Colonic mucosa (tissue), 4 donors: Measurements from ENCODE around the gene PCBP1. TPM values are rescaled to one million over a fixed set of nuclear protein-coding genes. Genes with fewer than 3 reads are reported as not detected.
A peak's percentile ranks its signal among the peaks of the same experiment; 100 is the strongest.
"Not testable (repeated sequence)": the region's sequence is repeated elsewhere in the genome, so short reads cannot be mapped to it uniquely, and the experiment has no call there.

Experiments
- DNase-seq: peaks from one replicate; pipeline ENCODE4 v3.0.0-alpha.2; 2020
- H3K27ac ChIP-seq: fragments of 200-600 bp; one replicate; pipeline ENCODE4 v1.8.0; 2021
- H3K27me3 ChIP-seq: fragments of 200-600 bp; one replicate; pipeline ENCODE4 v1.8.0; 2021
- H3K36me3 ChIP-seq: fragments of 200-600 bp; one replicate; pipeline ENCODE4 v1.8.0; 2021
- H3K4me1 ChIP-seq: fragments of 200-600 bp; one replicate; pipeline ENCODE4 v1.8.0; 2021; ENCODE audit warnings: mild to moderate bottlenecking
- H3K4me3 ChIP-seq: fragments of 200-600 bp; one replicate; pipeline ENCODE4 v1.8.0; 2021
- H3K9ac ChIP-seq, 2 donors: one replicate each; pipeline ENCODE4 v1.7.0; 2013; ENCODE audit warnings: control low read depth in 2 of 2, low read depth in 2 of 2, low read length in 2 of 2
- H3K9me3 ChIP-seq: fragments of 200-600 bp; one replicate; pipeline ENCODE4 v1.8.0; 2021
- CTCF ChIP-seq: fragments of 200-600 bp; IDR thresholded peaks from one replicate; pipeline ENCODE4 v1.8.0; 2022; ENCODE audit warnings: antibody characterized with exemption, mild to moderate bottlenecking
- intact Hi-C: fragments of 100-400 bp; cut with DNase I; formaldehyde crosslinking; loops from one replicate; pipeline ENCODE4 v1.14.1; 2022
- total RNA-seq, 2 donors: library from RNA; stranded (reverse); fragmentation: NEBNext Ultra II Directional in 1 of 2; extraction: Animal tissue kit (Norgen Biotek cat#: 25700) in 1 of 2; gene quantifications; one replicate each; pipeline ENCODE4 v1.2.1, GENCODE V29; 2021
- donor health status: healthy.
- donor health status: DM: no; HTN: no; CAD: no.
- donor health status: DM: no; HTN: no; CAD: no.

Gene PCBP1
- total RNA-seq, 2 donors from 2014 or later: 348 to 401 TPM

- no peaks in the 10 kb centered on the region for H3K27me3 ChIP-seq
- no peaks in the 10 kb centered on the region for H3K36me3 ChIP-seq
- no peaks in the 10 kb centered on the region for H3K4me1 ChIP-seq
- no peaks in the 10 kb centered on the region for H3K9me3 ChIP-seq
- no peak overlapping the region for H3K4me3 ChIP-seq
- DNase-seq: no peak
- H3K9ac ChIP-seq: no peak overlapping the region
- no peak for TF ChIP-seq CTCF
- peak overlapping the region; percentile 4 for H3K27ac ChIP-seq
- intact Hi-C loops: no loop called here
Measured at GRCh38 chr2:70103531-70104061, 16.3 kb downstream of the PCBP1 start.

DNA sequence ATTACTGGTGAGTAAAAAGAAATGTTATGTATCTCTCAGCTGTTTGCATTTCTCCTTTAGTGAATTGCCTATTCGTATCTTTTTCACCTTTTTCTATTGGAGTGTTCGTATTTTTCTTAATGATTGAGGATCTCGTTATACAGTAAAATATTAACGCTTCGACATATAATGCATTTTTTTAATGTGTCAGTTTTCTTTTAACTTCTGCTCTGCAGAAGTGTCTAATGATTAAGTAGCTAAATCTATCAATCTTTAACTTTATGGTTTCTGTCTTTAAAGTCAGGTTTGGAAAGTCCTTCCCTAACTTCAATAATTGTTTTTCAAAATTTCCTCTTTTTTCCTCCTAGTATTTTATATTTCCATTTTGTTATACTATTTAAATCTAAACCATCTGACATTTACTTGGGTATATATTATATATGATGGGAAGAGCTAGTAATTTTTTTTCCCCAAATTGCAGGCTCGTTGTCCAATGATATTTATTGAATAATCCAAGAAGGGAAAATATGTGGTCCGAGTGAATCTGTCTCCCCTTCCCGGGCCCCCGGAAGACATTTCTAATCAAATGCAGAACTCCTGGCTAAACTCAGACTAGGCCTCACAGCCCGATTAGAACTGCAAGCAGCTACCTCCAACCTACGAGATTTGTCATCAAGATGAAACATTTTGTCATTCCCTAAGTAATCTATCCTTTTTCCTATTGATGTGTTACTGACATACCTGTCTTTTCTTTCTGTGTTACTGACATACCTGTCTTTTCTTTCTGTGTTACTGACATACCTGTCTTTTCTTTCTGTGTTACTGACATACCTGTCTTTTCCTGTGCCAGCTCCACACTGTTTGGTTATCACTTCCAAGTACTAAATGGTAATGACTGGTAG lies 17.2 kb downstream of the PCBP1 start:
- no peaks in the 10 kb centered on the region for H3K4me1 ChIP-seq
- no peak overlapping the region for H3K4me3 ChIP-seq
- no peak for DNase-seq
- H3K36me3 ChIP-seq: no peaks in the 10 kb centered on the region
- H3K9ac ChIP-seq: no peak overlapping the region
- peak overlapping the region; percentile 4 for H3K27ac ChIP-seq
- intact Hi-C loops: no loop called here
- no peaks in the 10 kb centered on the region for H3K27me3 ChIP-seq
- no peak for TF ChIP-seq CTCF
- no peaks in the 10 kb centered on the region for H3K9me3 ChIP-seq

DNA sequence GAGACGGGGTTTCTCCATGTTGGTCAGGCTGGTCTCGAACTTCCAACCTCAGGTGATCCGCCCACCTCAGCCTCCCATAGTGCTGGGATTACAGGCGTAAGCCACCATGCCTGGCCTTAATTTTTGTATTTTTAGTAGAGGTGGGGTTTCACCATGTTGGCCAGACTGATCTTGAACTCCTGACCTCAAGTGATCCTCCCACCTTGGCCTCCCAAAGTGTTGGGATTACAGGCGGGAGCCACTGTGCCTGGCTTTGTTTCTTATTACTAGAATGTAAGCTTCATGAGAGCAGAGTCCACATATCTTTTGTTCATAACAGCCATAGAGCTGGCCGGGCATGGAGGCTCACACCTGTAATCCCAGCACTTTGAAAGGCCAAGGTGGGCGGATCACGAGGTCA lies 18.9 kb downstream of the PCBP1 start:
- H3K36me3 ChIP-seq, H3K4me1 ChIP-seq, H3K27ac ChIP-seq, H3K9me3 ChIP-seq, DNase-seq, H3K4me3 ChIP-seq, intact Hi-C loops, H3K27me3 ChIP-seq, H3K9ac ChIP-seq: not testable (repeated sequence)

GRCh38 chr2:70110397-70110796 lies 23.1 kb downstream of the PCBP1 start:
- H3K4me3 ChIP-seq, H3K27me3 ChIP-seq, DNase-seq, H3K4me1 ChIP-seq, H3K9me3 ChIP-seq, H3K36me3 ChIP-seq, H3K27ac ChIP-seq, intact Hi-C loops, H3K9ac ChIP-seq: not testable (repeated sequence)

- intact Hi-C loops: no loop called here
- TF ChIP-seq CTCF: no peak
- no peak for DNase-seq
- no peak overlapping the region for H3K27ac ChIP-seq
- H3K4me3 ChIP-seq: no peak overlapping the region
- no peaks in the 10 kb centered on the region for H3K36me3 ChIP-seq
- no peaks in the 10 kb centered on the region for H3K27me3 ChIP-seq
- peaks cover 6% of the 10 kb centered on the region for H3K4me1 ChIP-seq
- H3K9ac ChIP-seq: no peak overlapping the region
- no peaks in the 10 kb centered on the region for H3K9me3 ChIP-seq
Measured at GRCh38 chr2:70111752-70112591, 24.7 kb downstream of the PCBP1 start.

GRCh38 chr2:70113359-70114070 lies 26.2 kb downstream of the PCBP1 start:
- no peak for TF ChIP-seq CTCF
- no peak overlapping the region for H3K9ac ChIP-seq
- no peak overlapping the region for H3K4me3 ChIP-seq
- no peaks in the 10 kb centered on the region for H3K27me3 ChIP-seq
- H3K4me1 ChIP-seq: peaks cover 6% of the 10 kb centered on the region
- no peak for DNase-seq
- no peaks in the 10 kb centered on the region for H3K36me3 ChIP-seq
- intact Hi-C loops: no loop called here
- no peak overlapping the region for H3K27ac ChIP-seq
- H3K9me3 ChIP-seq: no peaks in the 10 kb centered on the region
